Vagina (tissue), 2 donors: ENCODE measurements around the gene HOXA6. TPM values are rescaled to one million over a fixed set of nuclear protein-coding genes. Genes with fewer than 3 reads are reported as not detected.

Source experiments
- DNase-seq, 2 donors: peaks; one replicate each; pipeline ENCODE4 v3.0.0-alpha.2; 2017; ENCODE audit errors: extremely low spot score in 2 of 2
- H3K27ac ChIP-seq: fragments of 200-600 bp; sonication (generic); one replicate; pipeline ENCODE4 v1.5.1; 2019
- H3K27me3 ChIP-seq: fragments of 200-600 bp; sonication (generic); one replicate; pipeline ENCODE4 v1.5.1; 2019
- H3K36me3 ChIP-seq, 2 donors: fragments of 200-600 bp; sonication (generic); one replicate each; pipeline ENCODE4 v1.5.1; 2017 to 2019
- H3K4me1 ChIP-seq: fragments of 200-600 bp; sonication (generic); one replicate; pipeline ENCODE4 v1.5.1; 2019
- H3K4me3 ChIP-seq, 2 donors: fragments of 200-600 bp; sonication (generic); 1 replicate in 1 of 2; 2 replicates in 1 of 2; pipeline ENCODE4 v1.5.1; 2016 to 2019
- H3K9me3 ChIP-seq: fragments of 200-600 bp; sonication (generic); one replicate; pipeline ENCODE4 v1.5.1; 2019
- POLR2A ChIP-seq, 2 donors: fragments of 450-650 bp; IDR thresholded peaks; one replicate each; pipeline ENCODE4 v1.6.1; 2017; ENCODE audit warnings: antibody characterized with exemption in 2 of 2, mild to moderate bottlenecking in 2 of 2, moderate library complexity in 2 of 2
- POLR2AphosphoS5 ChIP-seq, 2 donors: sonication (generic); formaldehyde crosslinking; IDR thresholded peaks; one replicate each; pipeline ENCODE4 v1.9.0; 2017; ENCODE audit warnings: antibody characterized with exemption in 2 of 2, mild to moderate bottlenecking in 2 of 2, low read depth in 1 of 2; ENCODE audit not compliant: insufficient read depth in 1 of 2
- intact Hi-C: fragments of 100-400 bp; cut with DNase I; formaldehyde crosslinking; loops from one replicate; pipeline ENCODE4 v1.15.1; 2023
- total RNA-seq: library from RNA; depleted of rRNA; stranded (reverse); fragments of >200 nt; gene quantifications from one replicate; pipeline ENCODE4 v1.2.3, GENCODE V29; 2016
- TF ChIP-seq, protein P1 (sequence below), 3 experiments: fragments of 450-650 bp in 2 of 3; fragments of 200-600 bp in 1 of 3; sonication (generic) in 1 of 3; IDR thresholded peaks; one replicate each; pipeline ENCODE4 v1.5.1; 2017 to 2019; ENCODE audit warnings: antibody characterized with exemption in 3 of 3, mild to moderate bottlenecking in 2 of 3, moderate library complexity in 2 of 3

HOXA6 gene
- total RNA-seq = 1.7 TPM

DNA sequence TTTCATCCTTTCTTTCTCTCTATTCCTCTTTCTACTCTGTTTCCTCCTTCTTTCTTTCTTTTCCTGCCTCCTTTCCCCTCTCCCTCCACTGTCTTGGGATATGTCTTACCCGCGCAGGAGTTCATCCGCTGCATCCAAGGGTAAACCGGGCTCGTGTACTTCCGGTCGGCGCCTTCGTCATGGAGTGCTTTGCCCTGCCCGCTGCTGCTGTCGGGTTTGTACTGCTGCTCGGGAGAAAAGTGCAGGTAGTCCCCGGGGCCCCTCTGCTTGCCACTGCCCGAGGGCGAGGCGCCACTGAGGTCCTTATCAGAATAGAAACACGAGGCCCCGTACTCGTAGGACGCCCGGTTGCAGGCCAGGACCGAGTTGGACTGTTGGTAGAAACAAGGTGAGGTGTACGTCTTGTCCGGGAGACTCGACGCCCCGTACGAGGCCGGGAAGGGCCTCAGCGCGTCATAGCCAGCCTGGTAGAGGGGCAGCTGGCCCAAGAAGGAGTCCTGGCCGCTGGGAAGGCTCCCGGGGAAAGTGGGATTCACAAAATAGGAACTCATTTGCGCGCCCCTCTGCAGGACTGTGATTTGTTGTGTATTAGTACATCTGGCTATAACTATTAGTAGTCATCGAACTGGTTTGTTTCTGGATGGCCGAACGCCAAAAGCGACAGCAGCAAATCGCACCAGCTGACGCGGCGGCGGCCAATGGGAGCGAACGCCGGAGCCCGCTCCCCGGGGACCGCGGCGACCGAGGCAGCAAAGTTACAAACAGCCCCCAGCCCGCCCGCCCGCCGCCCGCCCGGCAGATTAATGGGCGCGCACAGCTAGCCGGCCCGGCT, at the start of gene HOXA6:
HOXA6 (minus strand) TSS at position 576 of the 832 bp plus-strand sequence; CDS start at position 551, 25 bp downstream.
- Histone ChIP-seq H3K27ac (peak within 1 kb of the TSS; percentile 84), H3K9me3 (no peaks in the 10 kb centered on the region), H3K27me3 (no peaks in the 10 kb centered on the region), H3K4me3 (peak within 1 kb of the TSS; percentile 39 to 49), H3K36me3 (peaks cover 0 to 7% of the 10 kb centered on the region in 2 donors), H3K4me1 (peaks cover 46% of the 10 kb centered on the region)
- TF ChIP-seq POLR2A (IDR thresholded peaks at IDR 0.05) = no peak
- TF ChIP-seq POLR2AphosphoS5 (IDR thresholded peaks at IDR 0.05; ENCODE audit: insufficient read depth in 1 of 2, low read depth in 1 of 2) = peak in 1 of 2 donors; percentile 5
- intact Hi-C loops = no loop called here
- peak in 1 of 2 donors; percentile 85 for DNase-seq

- TF ChIP-seq POLR2AphosphoS5 (IDR thresholded peaks at IDR 0.05; ENCODE audit: insufficient read depth in 1 of 2, low read depth in 1 of 2) (peak in 1 of 2 donors; percentile 55), POLR2A (IDR thresholded peaks at IDR 0.05) (no peak)
- TF ChIP-seq, protein P1, sequence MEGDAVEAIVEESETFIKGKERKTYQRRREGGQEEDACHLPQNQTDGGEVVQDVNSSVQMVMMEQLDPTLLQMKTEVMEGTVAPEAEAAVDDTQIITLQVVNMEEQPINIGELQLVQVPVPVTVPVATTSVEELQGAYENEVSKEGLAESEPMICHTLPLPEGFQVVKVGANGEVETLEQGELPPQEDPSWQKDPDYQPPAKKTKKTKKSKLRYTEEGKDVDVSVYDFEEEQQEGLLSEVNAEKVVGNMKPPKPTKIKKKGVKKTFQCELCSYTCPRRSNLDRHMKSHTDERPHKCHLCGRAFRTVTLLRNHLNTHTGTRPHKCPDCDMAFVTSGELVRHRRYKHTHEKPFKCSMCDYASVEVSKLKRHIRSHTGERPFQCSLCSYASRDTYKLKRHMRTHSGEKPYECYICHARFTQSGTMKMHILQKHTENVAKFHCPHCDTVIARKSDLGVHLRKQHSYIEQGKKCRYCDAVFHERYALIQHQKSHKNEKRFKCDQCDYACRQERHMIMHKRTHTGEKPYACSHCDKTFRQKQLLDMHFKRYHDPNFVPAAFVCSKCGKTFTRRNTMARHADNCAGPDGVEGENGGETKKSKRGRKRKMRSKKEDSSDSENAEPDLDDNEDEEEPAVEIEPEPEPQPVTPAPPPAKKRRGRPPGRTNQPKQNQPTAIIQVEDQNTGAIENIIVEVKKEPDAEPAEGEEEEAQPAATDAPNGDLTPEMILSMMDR (IDR thresholded peaks at IDR 0.05) = peak; percentile 48 to 82 (median 74)
- no peaks in the 10 kb centered on the region for H3K9me3 ChIP-seq
- H3K4me3 ChIP-seq = peak overlapping the region; percentile 88 to 91
- peaks cover 20% of the 10 kb centered on the region for H3K4me1 ChIP-seq
- DNase-seq = no peak
- H3K27me3 ChIP-seq = peaks cover 11% of the 10 kb centered on the region
- intact Hi-C loops = loop anchor here (10.0 kb wide), 1 partner anchor 578 kb away; no protein-coding TSS in a partner anchor
- H3K27ac ChIP-seq = peak overlapping the region; percentile 99
- H3K36me3 ChIP-seq = no peaks in the 10 kb centered on the region
Measured at GRCh38 chr7:27196287-27196767, 48.8 kb upstream of the HOXA6 start.

DNA sequence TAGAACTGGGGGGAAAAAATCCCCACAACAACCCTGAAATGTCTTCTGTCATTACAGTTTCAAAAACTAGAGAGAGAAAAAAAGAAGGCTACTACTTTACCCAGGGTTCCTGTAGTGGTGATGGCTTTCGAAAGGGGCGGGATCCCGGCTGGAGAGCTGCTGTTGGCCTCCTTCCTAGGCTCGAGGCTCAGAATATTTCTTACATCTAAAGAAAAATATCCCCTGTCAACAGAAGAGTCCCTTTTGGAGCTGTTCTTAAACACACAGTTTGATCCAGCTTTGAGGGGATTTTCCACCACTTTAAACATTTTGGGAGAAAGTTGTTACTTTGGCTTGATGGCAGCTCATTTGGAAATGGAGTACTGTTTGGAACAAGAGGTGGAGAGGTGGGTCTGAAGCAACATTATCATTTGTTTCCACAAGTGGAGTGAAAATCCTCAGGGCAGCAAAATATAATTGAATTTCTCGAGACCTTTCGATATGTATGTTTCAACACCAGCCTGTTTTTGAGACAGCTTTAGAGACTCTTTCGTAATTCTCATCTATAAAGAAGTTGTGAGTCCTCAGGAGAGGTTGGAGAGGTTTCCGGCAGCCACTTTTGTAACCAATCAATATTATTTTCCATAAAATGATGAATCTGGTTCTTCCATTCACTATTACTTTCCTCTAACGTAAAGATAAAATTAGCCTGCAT, 47.3 kb upstream of the HOXA6 start:
- DNase-seq = no peak
- Histone ChIP-seq H3K9me3 (no peaks in the 10 kb centered on the region), H3K27ac (peak overlapping the region; percentile 99), H3K27me3 (peaks cover 6% of the 10 kb centered on the region), H3K4me1 (peaks cover 30% of the 10 kb centered on the region), H3K36me3 (no peaks in the 10 kb centered on the region), H3K4me3 (peak overlapping the region; percentile 88 to 91)
- no peak for TF ChIP-seq POLR2AphosphoS5 (IDR thresholded peaks at IDR 0.05; ENCODE audit: insufficient read depth in 1 of 2, low read depth in 1 of 2)
- TF ChIP-seq POLR2A (IDR thresholded peaks at IDR 0.05) = peak in 1 of 2 donors; percentile 23
- intact Hi-C loops = loop anchor here (10.0 kb wide), 1 partner anchor 580 kb away; no protein-coding TSS in a partner anchor

DNA sequence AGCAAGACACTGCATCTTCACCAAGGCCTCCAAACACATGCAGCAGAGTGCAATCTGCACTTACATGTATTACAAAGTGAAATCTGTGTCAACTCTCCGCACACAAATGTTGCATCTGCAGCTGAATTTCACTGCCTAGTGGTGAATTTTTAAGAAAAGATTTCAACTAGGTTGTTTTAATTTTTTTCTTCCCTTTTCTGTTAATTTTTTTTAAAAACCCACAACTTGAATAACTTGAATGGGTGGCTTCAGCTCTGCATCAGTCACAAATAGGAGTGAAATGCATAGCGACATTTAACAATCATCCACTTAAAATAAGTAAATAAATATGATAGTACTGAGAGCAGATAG, 46.4 kb upstream of the HOXA6 start:
- Histone ChIP-seq H3K27me3 (peaks cover 6% of the 10 kb centered on the region), H3K27ac (peak overlapping the region; percentile 99)

DNA sequence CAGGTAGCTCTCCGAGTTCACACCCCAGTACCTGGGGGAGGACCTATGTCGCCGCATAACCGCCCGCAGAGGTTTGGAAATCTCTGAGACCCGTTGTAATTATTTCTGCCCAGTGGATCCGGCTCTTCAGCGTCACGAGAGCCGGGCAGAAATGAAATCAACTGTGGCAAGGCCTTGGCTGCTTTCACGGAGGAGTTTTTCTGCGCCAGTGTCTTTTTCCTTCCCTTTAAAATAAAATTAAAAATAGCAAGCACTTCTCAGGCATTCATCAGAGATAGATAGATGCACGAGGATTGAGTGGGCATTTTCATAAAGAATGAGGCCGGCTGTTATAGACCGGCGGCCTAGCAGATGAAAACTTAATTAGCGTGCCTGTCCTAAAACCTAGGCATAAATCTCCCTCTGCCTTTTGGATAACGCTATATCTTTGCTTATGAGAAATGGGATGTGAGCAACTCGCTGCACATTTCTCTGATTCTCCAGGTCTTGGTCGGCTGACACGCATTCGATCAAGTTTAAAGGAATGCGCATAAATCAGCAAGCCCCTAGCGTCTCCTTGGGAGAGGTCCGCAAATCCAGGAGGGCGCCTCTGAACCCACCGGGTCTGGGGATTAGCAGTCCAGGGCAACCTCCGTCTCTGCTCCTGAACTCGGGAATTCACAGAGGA, 45.9 kb upstream of the HOXA6 start:
- Histone ChIP-seq H3K27ac (peak overlapping the region; percentile 99), H3K27me3 (peaks cover 4% of the 10 kb centered on the region), H3K4me3 (peak overlapping the region; percentile 88 to 91), H3K36me3 (no peaks in the 10 kb centered on the region), H3K4me1 (peaks cover 42% of the 10 kb centered on the region), H3K9me3 (no peaks in the 10 kb centered on the region)
- TF ChIP-seq POLR2A (IDR thresholded peaks at IDR 0.05) (no peak), POLR2AphosphoS5 (IDR thresholded peaks at IDR 0.05; ENCODE audit: insufficient read depth in 1 of 2, low read depth in 1 of 2) (peak in 1 of 2 donors; percentile 41)
- DNase-seq = peak in 1 of 2 donors; percentile 88
- intact Hi-C loops = loop anchor here (10.0 kb wide), 1 partner anchor 581 kb away; no protein-coding TSS in a partner anchor

More for the DNA sequence above, 46.4 kb upstream of the HOXA6 start:
- intact Hi-C loops = loop anchor here (10.0 kb wide), 1 partner anchor 581 kb away; no protein-coding TSS in a partner anchor
- no peak for DNase-seq
- Histone ChIP-seq H3K4me1 (peaks cover 38% of the 10 kb centered on the region), H3K9me3 (no peaks in the 10 kb centered on the region), H3K4me3 (peak overlapping the region; percentile 88 to 91), H3K36me3 (no peaks in the 10 kb centered on the region)
- TF ChIP-seq POLR2A (IDR thresholded peaks at IDR 0.05) (no peak), POLR2AphosphoS5 (IDR thresholded peaks at IDR 0.05; ENCODE audit: insufficient read depth in 1 of 2, low read depth in 1 of 2) (no peak)
- TF ChIP-seq, protein P1 (IDR thresholded peaks at IDR 0.05) = no peak
